Endothelial cell of umbilical vein (primary cell): Measurements from ENCODE around the gene DNAJC3. TPM values are rescaled to one million over a fixed set of nuclear protein-coding genes. Genes with fewer than 3 reads are reported as not detected.

ENCODE experiments used
- BruUV-seq: library from RNA; stranded (reverse); fragments of 400-500 nt; replicated peaks from 2 replicates; lab custom pipeline; 2021; lab: Mats Ljungman, UMichigan
- CTCF ChIA-PET: fragments of 300-600, 350-600 bp; sonication (Branson Sonifier 250); formaldehyde crosslinking; loops from one replicate; lab custom pipeline; 2021; ENCODE audit warnings: antibody characterized with exemption, inconsistent platforms; lab: Charles Lee
- POLR2A ChIA-PET: fragments of 300-600, 350-600 bp; sonication (Branson Sonifier 250); formaldehyde crosslinking; loops from one replicate; lab custom pipeline; 2021; ENCODE audit warnings: antibody characterized with exemption, inconsistent platforms; lab: Charles Lee
- DNase-seq: peaks from one replicate; pipeline ENCODE4 v3.0.0-alpha.2; 2011; ENCODE audit warnings: low read depth, low spot score
- FAIRE-seq: peaks from 2 replicates; lab custom pipeline; 2011; peaks lifted over from hg19 to GRCh38; lab: Jason Lieb, UNC
- H2AFZ ChIP-seq: 2 replicates; pipeline ENCODE4 v1.6.0; 2012; ENCODE audit warnings: low read depth, low read length, control low read depth, inconsistent platforms
- H3K27ac ChIP-seq: 2 replicates; pipeline ENCODE4 v1.5.1; 2011; ENCODE audit warnings: low read depth, mild to moderate bottlenecking, control low read depth, low read length, moderate library complexity; ENCODE audit not compliant: insufficient read depth
- H3K27me3 ChIP-seq, 2 experiments: 2 replicates each; pipeline versions ENCODE4 v1.6.0 to v1.6.1; 2011; ENCODE audit warnings: low read length in 2 of 2, mixed read lengths in 1 of 2; ENCODE audit not compliant: control insufficient read depth in 2 of 2, insufficient read depth in 2 of 2
- H3K36me3 ChIP-seq, 2 experiments: 2 replicates in 1 of 2; 3 replicates in 1 of 2; pipeline ENCODE4 v1.5.1; 2011; ENCODE audit warnings: low read length in 2 of 2, mild to moderate bottlenecking in 1 of 2, moderate library complexity in 1 of 2; ENCODE audit not compliant: control insufficient read depth in 2 of 2, insufficient read depth in 2 of 2; ENCODE audit errors: extremely low read depth in 1 of 2
- H3K4me1 ChIP-seq: 3 replicates; pipeline ENCODE4 v1.5.1; 2011; ENCODE audit warnings: mild to moderate bottlenecking, low read length; ENCODE audit not compliant: control insufficient read depth, insufficient read depth; ENCODE audit errors: extremely low read depth
- H3K4me2 ChIP-seq: 2 replicates; pipeline ENCODE4 v1.6.1; 2011; ENCODE audit warnings: low read length, control low read depth, mixed read lengths; ENCODE audit not compliant: insufficient read depth
- H3K4me3 ChIP-seq, 3 experiments: fragments of 200-600 bp in 1 of 3; sonication (generic), shearing (Covaris generic) in 1 of 3; replicated peaks in 1 of 3; 2 replicates each; pipeline ENCODE4 v1.5.1; 2011 to 2016; ENCODE audit warnings: control low read depth in 3 of 3, low read length in 3 of 3, mild to moderate bottlenecking in 2 of 3, inconsistent platforms in 1 of 3, low read depth in 1 of 3, moderate library complexity in 1 of 3; ENCODE audit not compliant: insufficient read depth in 1 of 3
- H3K79me2 ChIP-seq: 2 replicates; pipeline ENCODE4 v1.6.0; 2012; ENCODE audit warnings: low read length, inconsistent platforms; ENCODE audit not compliant: control insufficient read depth, insufficient read depth
- H3K9ac ChIP-seq: replicated peaks from 2 replicates; pipeline ENCODE3; 2011; ENCODE audit warnings: low read length, control low read depth; ENCODE audit not compliant: insufficient read depth; ENCODE audit errors: extremely low read depth
- H3K9me1 ChIP-seq: replicated peaks from 3 replicates; pipeline ENCODE4 v1.6.0; 2011; ENCODE audit warnings: mild to moderate bottlenecking, low read length; ENCODE audit not compliant: control insufficient read depth, insufficient read depth; ENCODE audit errors: extremely low read depth
- H3K9me3 ChIP-seq: replicated peaks from 2 replicates; pipeline ENCODE4 v1.5.1; 2012; ENCODE audit warnings: low read length, inconsistent platforms; ENCODE audit not compliant: control insufficient read depth, insufficient read depth
- H4K20me1 ChIP-seq: replicated peaks from 2 replicates; pipeline ENCODE3; 2011; ENCODE audit warnings: mild to moderate bottlenecking, low read length; ENCODE audit not compliant: control insufficient read depth, insufficient read depth; ENCODE audit errors: extremely low read depth
- EZH2 ChIP-seq: IDR thresholded peaks from 2 replicates; pipeline ENCODE4 v1.6.1; 2012; ENCODE audit warnings: borderline replicate concordance, low read depth, mild to moderate bottlenecking, moderate library complexity, low read length, inconsistent platforms; ENCODE audit not compliant: severe bottlenecking
- FOS ChIP-seq: IDR thresholded peaks from 2 replicates; pipeline ENCODE4 v1.6.1; 2011; ENCODE audit warnings: mild to moderate bottlenecking, low read length, moderate library complexity, borderline replicate concordance; ENCODE audit not compliant: insufficient read depth
- GATA2 ChIP-seq: IDR thresholded peaks from 2 replicates; pipeline ENCODE4 v1.7.0; 2011; ENCODE audit warnings: low read depth, mild to moderate bottlenecking, moderate library complexity, mixed read lengths, low read length; ENCODE audit not compliant: insufficient read length, insufficient read depth
- JUN ChIP-seq: IDR thresholded peaks from 2 replicates; pipeline ENCODE4 v1.6.1; 2011; ENCODE audit warnings: borderline replicate concordance, low read depth; ENCODE audit not compliant: insufficient read length, insufficient read depth
- MYC ChIP-seq: IDR thresholded peaks from one replicate; pipeline ENCODE4 v1.6.1; 2011; ENCODE audit warnings: mild to moderate bottlenecking, low read depth, low read length
- POLR2A ChIP-seq: IDR thresholded peaks from 2 replicates; pipeline ENCODE4 v1.6.1; 2012; ENCODE audit warnings: low read depth, mild to moderate bottlenecking, control low read depth, low read length
- POLR2AphosphoS5 ChIP-seq: IDR thresholded peaks from 2 replicates; pipeline ENCODE4 v1.6.1; 2012; ENCODE audit warnings: low read depth, mild to moderate bottlenecking, control low read depth, low read length, moderate library complexity; ENCODE audit not compliant: insufficient read depth
- dilution Hi-C: fragments of 300-500 bp; cut with MboI; formaldehyde crosslinking; loops from one replicate; pipeline ENCODE4 v1.15.0; 2019; ENCODE audit warnings: low sequenced_read_pairs; ENCODE audit not compliant: extremely low pct_ligation_motif_present
- intact Hi-C: fragments of 100-400 bp; cut with micrococcal nuclease; formaldehyde crosslinking; loops from one replicate; pipeline ENCODE4 v1.10.0; 2022
- polyA plus RNA-seq, 4 experiments: library from polyadenylated mRNA; depleted of rRNA in 3 of 4; stranded (reverse) in 3 of 4; unstranded in 1 of 4; fragments of >200 nt; gene quantifications; 2 replicates each; pipeline versions ENCODE4 v1.2.1 to v1.2.3, GENCODE V29; 2011 to 2012; ENCODE audit warnings: missing spikeins in 1 of 4
- total RNA-seq: library from RNA; stranded (reverse); gene quantifications from 2 replicates; pipeline ENCODE4 v1.2.3, GENCODE V29; 2021
- TF ChIP-seq, protein P1 (sequence below): IDR thresholded peaks from 2 replicates; pipeline ENCODE4 v1.6.1; 2011; ENCODE audit not compliant: insufficient read depth, insufficient read length
- TF ChIP-seq, protein P2 (sequence below), 2 donors: IDR thresholded peaks; 1 replicate in 1 of 2; 2 replicates in 1 of 2; pipeline ENCODE4 v1.5.1; 2011; ENCODE audit warnings: low read length in 2 of 2, mild to moderate bottlenecking in 2 of 2, moderate library complexity in 2 of 2, control low read depth in 1 of 2, inconsistent platforms in 1 of 2, low read depth in 1 of 2; ENCODE audit not compliant: insufficient read depth in 1 of 2; ENCODE audit errors: extremely low read depth in 1 of 2

Gene DNAJC3
- total and polyA plus RNA-seq, 2 donors (not counting 3 experiments of a cell fraction or from before 2014, with no cell fraction given): 17.0 to 51.2 TPM

- Histone ChIP-seq H3K4me1 (peaks cover 12% of the 10 kb centered on the region), H4K20me1 (no peaks in the 10 kb centered on the region), H3K9ac (no peak overlapping the region), H3K79me2 (no peaks in the 10 kb centered on the region), H2AFZ (no peak overlapping the region), H3K27me3 (no peaks in the 10 kb centered on the region), H3K4me3 (no peak overlapping the region), H3K9me3 (no peaks in the 10 kb centered on the region), H3K4me2 (no peak overlapping the region), H3K36me3 (no peaks in the 10 kb centered on the region), H3K9me1 (no peaks in the 10 kb centered on the region), H3K27ac (no peak overlapping the region)
- no TSS peak for BruUV-seq
- ChIA-PET POLR2A (no interaction called here), CTCF (interaction anchor here (0.7 kb wide), 1 partner anchor 55 kb away, joined by 3 read pairs; no protein-coding TSS in a partner anchor)
- intact Hi-C loops (no loop called here), dilution Hi-C loops (no loop called here)
- DNase-seq (no peak), FAIRE-seq (no peak)
- no peak for TF ChIP-seq MYC
- no peak for TF ChIP-seq POLR2A
- TF ChIP-seq, protein P1, sequence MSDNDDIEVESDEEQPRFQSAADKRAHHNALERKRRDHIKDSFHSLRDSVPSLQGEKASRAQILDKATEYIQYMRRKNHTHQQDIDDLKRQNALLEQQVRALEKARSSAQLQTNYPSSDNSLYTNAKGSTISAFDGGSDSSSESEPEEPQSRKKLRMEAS: no peak
- TF ChIP-seq FOS: no peak
- TF ChIP-seq EZH2: no peak
- TF ChIP-seq GATA2: no peak
- TF ChIP-seq, protein P2, sequence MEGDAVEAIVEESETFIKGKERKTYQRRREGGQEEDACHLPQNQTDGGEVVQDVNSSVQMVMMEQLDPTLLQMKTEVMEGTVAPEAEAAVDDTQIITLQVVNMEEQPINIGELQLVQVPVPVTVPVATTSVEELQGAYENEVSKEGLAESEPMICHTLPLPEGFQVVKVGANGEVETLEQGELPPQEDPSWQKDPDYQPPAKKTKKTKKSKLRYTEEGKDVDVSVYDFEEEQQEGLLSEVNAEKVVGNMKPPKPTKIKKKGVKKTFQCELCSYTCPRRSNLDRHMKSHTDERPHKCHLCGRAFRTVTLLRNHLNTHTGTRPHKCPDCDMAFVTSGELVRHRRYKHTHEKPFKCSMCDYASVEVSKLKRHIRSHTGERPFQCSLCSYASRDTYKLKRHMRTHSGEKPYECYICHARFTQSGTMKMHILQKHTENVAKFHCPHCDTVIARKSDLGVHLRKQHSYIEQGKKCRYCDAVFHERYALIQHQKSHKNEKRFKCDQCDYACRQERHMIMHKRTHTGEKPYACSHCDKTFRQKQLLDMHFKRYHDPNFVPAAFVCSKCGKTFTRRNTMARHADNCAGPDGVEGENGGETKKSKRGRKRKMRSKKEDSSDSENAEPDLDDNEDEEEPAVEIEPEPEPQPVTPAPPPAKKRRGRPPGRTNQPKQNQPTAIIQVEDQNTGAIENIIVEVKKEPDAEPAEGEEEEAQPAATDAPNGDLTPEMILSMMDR (IDR thresholded peaks at IDR 0.05; ENCODE audit: extremely low read depth in 1 of 2, insufficient read depth in 1 of 2, low read depth in 1 of 2, low read length in 2 of 2): no peak
- no peak for TF ChIP-seq POLR2AphosphoS5
- TF ChIP-seq JUN: no peak
These were observed 102.6 kb downstream of the DNAJC3 start for GRCh38 chr13:95779522-95779921.
